ENCODE measurements around the gene SERPINB10. TPM values are rescaled to one million over a fixed set of nuclear protein-coding genes. Genes with fewer than 3 reads are reported as not detected.
A peak's percentile ranks its signal among the peaks of the same experiment; 100 is the strongest.
"Not testable (repeated sequence)": the region's sequence is repeated elsewhere in the genome, so short reads cannot be mapped to it uniquely, and the experiment has no call there.

Gene SERPINB10
- polyA plus RNA-seq, 3 donors = 1.3 to 2.0 (median 1.3) TPM

GRCh38 chr18:63936932-63937393 lies 29.2 kb downstream of the SERPINB10 start:
- H3K27me3 ChIP-seq (ENCODE audit: control insufficient read depth in 2 of 2, insufficient read depth in 2 of 2, low read length in 2 of 2) = no peaks in the 10 kb centered on the region
- H3K79me2 ChIP-seq (ENCODE audit: insufficient read depth, low read length) = peaks cover 18% of the 10 kb centered on the region
- H4K20me1 ChIP-seq (ENCODE audit: insufficient read depth, low read length) = no peaks in the 10 kb centered on the region
- Mint-ChIP-seq H3K27ac (no peak overlapping the region), H3K9me3 (no peaks in the 10 kb centered on the region), H3K4me3 (no peak overlapping the region), H3K27me3 (ENCODE audit: low read depth in 3 of 3) (peaks cover 0 to 1% (median 0%) of the 10 kb centered on the region in 3 donors), H3K4me1 (peaks cover 7% of the 10 kb centered on the region), H3K36me3 (peaks cover 0 to 2% of the 10 kb centered on the region in 2 donors)
- H3K4me3 ChIP-seq (replicated peaks in 1 of 3; ENCODE audit: low read depth in 2 of 3, low read length in 3 of 3) = peak overlapping the region; percentile 73 to 87 (median 74)
- peak overlapping the region; percentile 78 to 89 for H3K27ac ChIP-seq (ENCODE audit: low read depth in 1 of 2, low read length in 2 of 2)
- intact Hi-C loops (cut with micrococcal nuclease) = loop anchor here (5.0 to 10.0 kb wide), 3 partner anchors 85 to 422 kb away; no protein-coding TSS in a partner anchor
- DNase-seq = peak in 1 of 3 donors; percentile 32
- H3K9ac ChIP-seq (ENCODE audit: insufficient read depth, low read length, poor library complexity, severe bottlenecking) = peak overlapping the region; percentile 72
- TF ChIP-seq CTCF (IDR thresholded peaks at IDR 0.05) = no peak
- peak overlapping the region; percentile 83 for H3K4me2 ChIP-seq (replicated peaks; ENCODE audit: extremely low read depth, low read length, poor library complexity, severe bottlenecking)
- no peaks in the 10 kb centered on the region for H3K9me3 ChIP-seq (replicated peaks in 1 of 2; ENCODE audit: control insufficient read depth in 1 of 2, insufficient read depth in 1 of 2, low read length in 2 of 2)
- H2AFZ ChIP-seq (ENCODE audit: insufficient read depth, low read depth, low read length, poor library complexity, severe bottlenecking) = peak overlapping the region; percentile 96
- H3K36me3 ChIP-seq (replicated peaks in 1 of 2; ENCODE audit: control insufficient read depth in 1 of 2, insufficient read depth in 2 of 2, low read length in 2 of 2) = peaks cover 0 to 11% of the 10 kb centered on the region in 2 donors
- 13% methylated on average over 19 of the region's 19 CpGs for WGBS (ENCODE audit: insufficient coverage)
- H3K4me1 ChIP-seq (ENCODE audit: control insufficient read depth in 1 of 2, insufficient read depth in 2 of 2, low read length in 2 of 2) = peaks cover 18 to 25% of the 10 kb centered on the region in 2 donors

- no peak for DNase-seq
- no peaks in the 10 kb centered on the region for H4K20me1 ChIP-seq (ENCODE audit: insufficient read depth, low read length)
- H3K27ac ChIP-seq (ENCODE audit: low read depth in 1 of 2, low read length in 2 of 2) = no peak overlapping the region
- TF ChIP-seq CTCF (IDR thresholded peaks at IDR 0.05) = no peak
- WGBS (ENCODE audit: insufficient coverage) = 96% methylated on average over 8 of the region's 8 CpGs
- H3K4me1 Mint-ChIP-seq = peaks cover 6% of the 10 kb centered on the region
- no peaks in the 10 kb centered on the region for H3K9me3 Mint-ChIP-seq
- H3K27ac Mint-ChIP-seq = no peak overlapping the region
- H3K79me2 ChIP-seq (ENCODE audit: insufficient read depth, low read length) = no peaks in the 10 kb centered on the region
- no peaks in the 10 kb centered on the region for H3K36me3 ChIP-seq (replicated peaks in 1 of 2; ENCODE audit: control insufficient read depth in 1 of 2, insufficient read depth in 2 of 2, low read length in 2 of 2)
- H3K9ac ChIP-seq (ENCODE audit: insufficient read depth, low read length, poor library complexity, severe bottlenecking) = no peak overlapping the region
- peaks cover 18 to 25% of the 10 kb centered on the region in 2 donors for H3K4me1 ChIP-seq (ENCODE audit: control insufficient read depth in 1 of 2, insufficient read depth in 2 of 2, low read length in 2 of 2)
- intact Hi-C loops (cut with micrococcal nuclease) = no loop called here
- H3K4me3 Mint-ChIP-seq = no peak overlapping the region
- no peaks in the 10 kb centered on the region for H3K9me3 ChIP-seq (replicated peaks in 1 of 2; ENCODE audit: control insufficient read depth in 1 of 2, insufficient read depth in 1 of 2, low read length in 2 of 2)
- H3K27me3 ChIP-seq (ENCODE audit: control insufficient read depth in 2 of 2, insufficient read depth in 2 of 2, low read length in 2 of 2) = no peaks in the 10 kb centered on the region
- H3K27me3 Mint-ChIP-seq (ENCODE audit: low read depth in 3 of 3) = peaks cover 1 to 3% (median 2%) of the 10 kb centered on the region in 3 donors
- no peak overlapping the region for H3K4me3 ChIP-seq (replicated peaks in 1 of 3; ENCODE audit: low read depth in 2 of 3, low read length in 3 of 3)
- H3K36me3 Mint-ChIP-seq = peaks cover 0 to 2% of the 10 kb centered on the region in 2 donors
- H2AFZ ChIP-seq (ENCODE audit: insufficient read depth, low read depth, low read length, poor library complexity, severe bottlenecking) = no peak overlapping the region
- no peak overlapping the region for H3K4me2 ChIP-seq (replicated peaks; ENCODE audit: extremely low read depth, low read length, poor library complexity, severe bottlenecking)
Observed at GRCh38 chr18:63940008-63940407, 32.2 kb downstream of the SERPINB10 start.

- DNase-seq; H3K27me3 Mint-ChIP-seq (ENCODE audit: low read depth in 3 of 3); H3K27me3 ChIP-seq (ENCODE audit: control insufficient read depth in 2 of 2, insufficient read depth in 2 of 2, low read length in 2 of 2); H3K9ac ChIP-seq (ENCODE audit: insufficient read depth, low read length, poor library complexity, severe bottlenecking); intact Hi-C loops (cut with micrococcal nuclease); H4K20me1 ChIP-seq (ENCODE audit: insufficient read depth, low read length); H2AFZ ChIP-seq (ENCODE audit: insufficient read depth, low read depth, low read length, poor library complexity, severe bottlenecking); H3K79me2 ChIP-seq (ENCODE audit: insufficient read depth, low read length); H3K4me3 ChIP-seq (replicated peaks in 1 of 3; ENCODE audit: low read depth in 2 of 3, low read length in 3 of 3); H3K36me3 Mint-ChIP-seq; H3K9me3 Mint-ChIP-seq; H3K4me1 Mint-ChIP-seq; H3K36me3 ChIP-seq (replicated peaks in 1 of 2; ENCODE audit: control insufficient read depth in 1 of 2, insufficient read depth in 2 of 2, low read length in 2 of 2); H3K9me3 ChIP-seq (replicated peaks in 1 of 2; ENCODE audit: control insufficient read depth in 1 of 2, insufficient read depth in 1 of 2, low read length in 2 of 2); H3K4me2 ChIP-seq (replicated peaks; ENCODE audit: extremely low read depth, low read length, poor library complexity, severe bottlenecking); H3K27ac ChIP-seq (ENCODE audit: low read depth in 1 of 2, low read length in 2 of 2); H3K4me3 Mint-ChIP-seq: not testable (repeated sequence)
- peak overlapping the region in 1 of 7 donors; percentile 62 for H3K27ac Mint-ChIP-seq
- H3K4me1 ChIP-seq (ENCODE audit: control insufficient read depth in 1 of 2, insufficient read depth in 2 of 2, low read length in 2 of 2) = peaks cover 18 to 25% of the 10 kb centered on the region in 2 donors
- WGBS (ENCODE audit: insufficient coverage) = 95% methylated on average over 17 of the region's 17 CpGs
Observed at GRCh38 chr18:63940543-63941050, 32.8 kb downstream of the SERPINB10 start.
